Measurements from ENCODE around the gene IGLL1.
"Not testable (repeated sequence)": the region's sequence is repeated elsewhere in the genome, so short reads cannot be mapped to it uniquely, and the experiment has no call there.

Gene IGLL1

GRCh38 chr22:23537416-23537815 lies 42.7 kb downstream of the IGLL1 start:
- DNase-seq (ENCODE audit: low read depth, low spot score): no peak
- CTCF ChIA-PET: no interaction called here
- POLR2A ChIA-PET: no interaction called here
- TF ChIP-seq CTCF (IDR thresholded peaks at IDR 0.05; ENCODE audit: insufficient read depth, low read length, missing control alignments): no peak
- no peak overlapping the region for H3K4me3 ChIP-seq (ENCODE audit: low read depth, low read length)

- no peak for DNase-seq (ENCODE audit: low read depth, low spot score)
- no peak overlapping the region for H3K4me3 ChIP-seq (ENCODE audit: low read depth, low read length)
- no peak for TF ChIP-seq CTCF (IDR thresholded peaks at IDR 0.05; ENCODE audit: insufficient read depth, low read length, missing control alignments)
- ChIA-PET POLR2A (no interaction called here), CTCF (no interaction called here)
These were observed 43.2 kb downstream of the IGLL1 start for GRCh38 chr22:23536821-23537345.

- H3K4me3 ChIP-seq (ENCODE audit: low read depth, low read length); POLR2A ChIA-PET; DNase-seq (ENCODE audit: low read depth, low spot score): not testable (repeated sequence)
- CTCF ChIA-PET: interaction anchor here (1.1 kb wide), 1 partner anchor 13 kb away, joined by 5 read pairs; no protein-coding TSS in a partner anchor
These were observed 44.1 kb downstream of the IGLL1 start for GRCh38 chr22:23535790-23536661.

- ChIA-PET CTCF (interaction anchor here (1.1 to 1.2 kb wide), 2 partner anchors 12 to 315 kb away, joined by 3 to 5 read pairs; no protein-coding TSS in a partner anchor), POLR2A (no interaction called here)
- H3K4me3 ChIP-seq (ENCODE audit: low read depth, low read length): no peak overlapping the region
- TF ChIP-seq CTCF (IDR thresholded peaks at IDR 0.05; ENCODE audit: insufficient read depth, low read length, missing control alignments): no peak
- DNase-seq (ENCODE audit: low read depth, low spot score): no peak
These were observed 45.0 kb downstream of the IGLL1 start for GRCh38 chr22:23534851-23535717.

GRCh38 chr22:23534201-23534850 lies 45.8 kb downstream of the IGLL1 start:
- ChIA-PET POLR2A (no interaction called here), CTCF (interaction anchor here (1.2 kb wide), 2 partner anchors 16 to 315 kb away, joined by 3 to 4 read pairs; no protein-coding TSS in a partner anchor)
- TF ChIP-seq CTCF (IDR thresholded peaks at IDR 0.05; ENCODE audit: insufficient read depth, low read length, missing control alignments): no peak

GRCh38 chr22:23533771-23534191 lies 46.3 kb downstream of the IGLL1 start:
- no peak overlapping the region for H3K4me3 ChIP-seq (ENCODE audit: low read depth, low read length)
- no peak for TF ChIP-seq CTCF (IDR thresholded peaks at IDR 0.05; ENCODE audit: insufficient read depth, low read length, missing control alignments)
- CTCF ChIA-PET: interaction anchor here (1.2 kb wide), 1 partner anchor 15 kb away, joined by 4 read pairs; no protein-coding TSS in a partner anchor
- DNase-seq (ENCODE audit: low read depth, low spot score): no peak
- POLR2A ChIA-PET: no interaction called here

More at GRCh38 chr22:23534201-23534850, 45.8 kb downstream of the IGLL1 start:
- H3K4me3 ChIP-seq (ENCODE audit: low read depth, low read length): no peak overlapping the region
- DNase-seq (ENCODE audit: low read depth, low spot score): no peak
